Psoas muscle (tissue), 8 donors: ENCODE data around the gene PPFIA3. TPM values are rescaled to one million over a fixed set of nuclear protein-coding genes. Genes with fewer than 3 reads are reported as not detected.
A peak's percentile ranks its signal among the peaks of the same experiment; 100 is the strongest.

Experiments
- ATAC-seq, 4 donors: fragments of 200-7000 bp; cut with Tn5 transposase; one replicate each; pipeline ENCODE4 v1.9.1; 2020; ENCODE audit warnings: moderate library complexity in 3 of 4, mild to moderate bottlenecking in 2 of 4
- DNase-seq, 2 donors: peaks; one replicate each; pipeline ENCODE4 v3.0.0-alpha.2; 2020
- H3K27ac ChIP-seq: fragments of 200-600 bp; one replicate; pipeline ENCODE4 v1.8.0; 2022
- H3K27me3 ChIP-seq, 3 donors: fragments of 200-600 bp in 1 of 3; one replicate each; pipeline versions ENCODE4 v1.6.1 to v1.8.0; 2013 to 2022; ENCODE audit warnings: low read length in 2 of 3, mild to moderate bottlenecking in 2 of 3, moderate library complexity in 1 of 3; ENCODE audit not compliant: insufficient read depth in 3 of 3
- H3K36me3 ChIP-seq, 2 donors: fragments of 200-600 bp in 1 of 2; one replicate each; pipeline versions ENCODE4 v1.6.1 to v1.8.0; 2013 to 2022; ENCODE audit warnings: low read depth in 1 of 2, mild to moderate bottlenecking in 1 of 2, moderate library complexity in 1 of 2; ENCODE audit not compliant: insufficient read depth in 1 of 2
- H3K4me1 ChIP-seq: fragments of 200-600 bp; one replicate; pipeline ENCODE4 v1.8.0; 2022
- H3K4me3 ChIP-seq: fragments of 200-600 bp; one replicate; pipeline ENCODE4 v1.8.0; 2022; ENCODE audit warnings: mild to moderate bottlenecking
- H3K9me3 ChIP-seq: fragments of 200-600 bp; one replicate; pipeline ENCODE4 v1.8.0; 2022
- WGBS, 3 donors: extraction: QIAGEN DNeasy Blood & Tissue Kit; methylation state at CpG; one replicate each; pipeline versions ENCODE4 v1.1.6 to v1.1.7; 2013; 5-methylcytosine and 5-hydroxymethylcytosine counted together
- intact Hi-C, 2 donors: fragments of 100-400 bp; cut with DNase I; formaldehyde crosslinking; loops; one replicate each; pipeline versions ENCODE4 v1.11.0 to v1.14.2; 2022
- polyA plus RNA-seq, 3 donors: library from polyadenylated mRNA; stranded (reverse); fragments of 200-250 nt; gene quantifications; one replicate each; pipeline ENCODE4 v1.2.3, GENCODE V29; 2013
- total RNA-seq, 4 donors: library from RNA; stranded (reverse); fragmentation: NEBNext Ultra II Directional in 2 of 4; extraction: Animal tissue kit (Norgen Biotek cat#: 25700) in 2 of 4; gene quantifications; one replicate each; pipeline versions ENCODE4 v1.2.1 to v1.2.4, GENCODE V29; 2021 to 2023
- TF ChIP-seq, protein P1 (sequence below): fragments of 200-600 bp; IDR thresholded peaks from one replicate; pipeline ENCODE4 v1.8.0; 2022; ENCODE audit warnings: antibody characterized with exemption
- donor health status: healthy with polysubstance abuse.
- donor health status: DM: no; HTN: no; CAD: no; lungs with moderate emphysema.
- donor health status: Bipolar disorder and iron deficiency.
- donor health status: healthy.
- donor health status: DM: yes; HTN: yes; CAD: no.
- donor health status: DM: no; HTN: no; CAD: no.
- donor health status: DM: no; HTN: no; CAD: no.
- donor health status: DM: yes; HTN: yes; CAD: no.

PPFIA3 gene
- total and polyA plus RNA-seq, 7 donors: 1.4 to 5.0 (median 3.2) TPM

GRCh38 chr19:49160450-49161189 is 41.3 kb downstream of the PPFIA3 start:
- ATAC-seq: no peak
- Histone ChIP-seq H3K4me3 (no peak overlapping the region), H3K9me3 (no peaks in the 10 kb centered on the region), H3K36me3 (no peaks in the 10 kb centered on the region), H3K27ac (no peak overlapping the region), H3K27me3 (no peaks in the 10 kb centered on the region), H3K4me1 (peaks cover 41% of the 10 kb centered on the region)
- TF ChIP-seq, protein P1, sequence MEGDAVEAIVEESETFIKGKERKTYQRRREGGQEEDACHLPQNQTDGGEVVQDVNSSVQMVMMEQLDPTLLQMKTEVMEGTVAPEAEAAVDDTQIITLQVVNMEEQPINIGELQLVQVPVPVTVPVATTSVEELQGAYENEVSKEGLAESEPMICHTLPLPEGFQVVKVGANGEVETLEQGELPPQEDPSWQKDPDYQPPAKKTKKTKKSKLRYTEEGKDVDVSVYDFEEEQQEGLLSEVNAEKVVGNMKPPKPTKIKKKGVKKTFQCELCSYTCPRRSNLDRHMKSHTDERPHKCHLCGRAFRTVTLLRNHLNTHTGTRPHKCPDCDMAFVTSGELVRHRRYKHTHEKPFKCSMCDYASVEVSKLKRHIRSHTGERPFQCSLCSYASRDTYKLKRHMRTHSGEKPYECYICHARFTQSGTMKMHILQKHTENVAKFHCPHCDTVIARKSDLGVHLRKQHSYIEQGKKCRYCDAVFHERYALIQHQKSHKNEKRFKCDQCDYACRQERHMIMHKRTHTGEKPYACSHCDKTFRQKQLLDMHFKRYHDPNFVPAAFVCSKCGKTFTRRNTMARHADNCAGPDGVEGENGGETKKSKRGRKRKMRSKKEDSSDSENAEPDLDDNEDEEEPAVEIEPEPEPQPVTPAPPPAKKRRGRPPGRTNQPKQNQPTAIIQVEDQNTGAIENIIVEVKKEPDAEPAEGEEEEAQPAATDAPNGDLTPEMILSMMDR: no peak
- no peak for DNase-seq
- intact Hi-C loops: no loop called here
- 78 to 86% (median 85%) methylated on average over 13 of the region's 13 CpGs for WGBS, 3 donors

DNA sequence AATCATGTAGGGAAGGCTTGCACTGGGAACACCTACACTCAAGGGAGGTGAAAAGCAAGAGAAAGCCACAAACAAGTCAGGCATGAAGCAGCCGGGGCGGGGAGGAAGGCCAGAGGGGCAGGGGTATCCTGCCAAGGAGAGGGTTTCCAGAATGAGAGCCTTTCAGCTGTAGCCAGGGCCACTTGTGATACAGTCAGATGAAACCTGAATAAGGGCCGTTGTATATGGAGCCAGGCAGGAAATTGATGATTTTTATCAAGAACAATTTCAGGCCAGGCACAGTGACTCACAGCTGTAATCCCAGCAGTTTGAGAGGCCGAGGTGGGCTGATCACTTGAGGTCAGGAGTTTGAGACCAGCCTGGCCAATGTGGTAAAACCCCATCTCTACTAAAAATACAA is 42.6 kb downstream of the PPFIA3 start:
- ATAC-seq: no peak
- DNase-seq: no peak
- H3K36me3 ChIP-seq: no peaks in the 10 kb centered on the region
- intact Hi-C loops: no loop called here
- H3K4me3 ChIP-seq: no peak overlapping the region
- no peaks in the 10 kb centered on the region for H3K9me3 ChIP-seq
- WGBS, 3 donors: 60 to 75% (median 67%) methylated on average over 4 of the region's 4 CpGs
- H3K4me1 ChIP-seq: peaks cover 46% of the 10 kb centered on the region
- peak overlapping the region; percentile 50 for H3K27ac ChIP-seq
- TF ChIP-seq, protein P1: no peak
- no peaks in the 10 kb centered on the region for H3K27me3 ChIP-seq

- H3K27ac ChIP-seq: peak overlapping the region; percentile 91
- H3K4me1 ChIP-seq: peaks cover 31% of the 10 kb centered on the region
- TF ChIP-seq, protein P1: no peak
- H3K36me3 ChIP-seq: peaks cover 0 to 21% of the 10 kb centered on the region in 2 donors
- ATAC-seq (peak; percentile 90 to 95 (median 94)), DNase-seq (peak in 1 of 2 donors; percentile 82)
- 22 to 28% (median 24%) methylated on average over 24 of the region's 24 CpGs for WGBS, 3 donors
- H3K9me3 ChIP-seq: no peaks in the 10 kb centered on the region
- intact Hi-C loops: loop anchor here in 1 of 2 donors (5.0 kb wide), 1 partner anchor 37 kb away; no protein-coding TSS in a partner anchor
- no peaks in the 10 kb centered on the region for H3K27me3 ChIP-seq
- H3K4me3 ChIP-seq: peak overlapping the region; percentile 53
Observed at GRCh38 chr19:49165111-49165750, 45.9 kb downstream of the PPFIA3 start.

DNA sequence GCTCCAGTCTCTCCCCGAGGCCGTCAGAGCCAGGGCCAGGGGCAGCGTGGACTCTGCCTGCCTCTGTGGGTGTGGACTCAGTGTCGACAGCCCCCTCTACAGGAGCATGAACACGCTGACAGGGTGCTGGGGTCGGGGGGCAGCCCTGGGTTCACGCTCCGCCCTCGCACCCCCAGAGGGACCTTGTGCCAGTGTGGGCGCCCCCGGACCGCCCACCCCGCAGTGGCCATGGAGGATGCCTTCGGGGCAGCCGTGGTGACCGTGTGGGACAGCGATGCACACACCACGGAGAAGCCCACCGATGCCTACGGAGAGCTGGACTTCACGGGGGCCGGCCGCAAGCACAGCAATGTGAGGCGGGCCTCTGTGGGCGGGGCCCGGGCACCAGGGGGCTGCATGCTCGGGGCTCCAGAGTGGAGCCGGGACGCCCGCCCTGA is 46.5 kb downstream of the PPFIA3 start:
- Histone ChIP-seq H3K27me3 (no peaks in the 10 kb centered on the region), H3K36me3 (peaks cover 0 to 28% of the 10 kb centered on the region in 2 donors), H3K27ac (peak overlapping the region; percentile 91), H3K9me3 (no peaks in the 10 kb centered on the region), H3K4me3 (peak overlapping the region; percentile 53), H3K4me1 (peaks cover 31% of the 10 kb centered on the region)
- intact Hi-C loops: loop anchor here in 1 of 2 donors (5.0 kb wide), 1 partner anchor 36 kb away; no protein-coding TSS in a partner anchor
- peak in 1 of 2 donors; percentile 55 for DNase-seq
- WGBS, 3 donors: 34 to 44% (median 42%) methylated on average over 17 to 30 of the region's 30 CpGs
- ATAC-seq: peak; percentile 31 to 65 (median 54)
- TF ChIP-seq, protein P1: no peak
